ENCODE measurements around the gene CPXM1.

The CPXM1 gene

GRCh38 chr20:2839732-2840137, 39.3 kb upstream of the CPXM1 start:
- TF ChIP-seq CTCF (IDR thresholded peaks at IDR 0.05; ENCODE audit: extremely low read depth, missing control alignments): no peak
- DNase-seq (ENCODE audit: low spot score): no peak

GRCh38 chr20:2838847-2839671, 38.6 kb upstream of the CPXM1 start:
- no peak for TF ChIP-seq CTCF (IDR thresholded peaks at IDR 0.05; ENCODE audit: extremely low read depth, missing control alignments)
- no peak for DNase-seq (ENCODE audit: low spot score)

DNA sequence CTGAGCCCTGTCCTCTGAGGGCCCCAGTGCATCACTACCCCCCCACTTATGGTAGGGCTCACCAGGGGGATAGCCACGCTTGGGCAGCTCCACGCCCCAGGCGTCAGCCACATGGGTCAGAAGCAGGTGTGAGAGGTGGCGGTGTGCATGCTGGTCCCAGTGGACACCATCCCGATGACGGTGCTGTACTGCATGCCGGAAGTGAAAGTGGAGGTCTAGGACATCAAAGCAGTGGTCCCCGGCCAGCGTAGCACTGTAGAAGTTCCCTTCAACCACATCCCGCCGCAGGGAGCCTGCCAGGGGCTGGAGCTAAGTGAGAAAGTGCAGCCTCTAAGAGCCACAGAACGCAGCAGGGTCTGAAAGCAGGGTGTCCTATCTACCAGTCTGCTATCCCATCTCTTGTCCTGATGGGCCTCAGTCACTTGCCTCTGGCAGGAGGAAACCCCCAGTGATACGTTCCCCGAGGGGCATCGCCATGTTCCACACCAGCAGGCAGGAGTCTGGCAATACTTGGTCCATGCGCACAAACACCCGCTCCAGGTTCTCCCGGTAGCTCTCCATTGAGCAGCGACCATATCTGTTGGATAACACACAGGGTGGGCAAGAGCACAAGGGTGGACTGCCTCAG, 37.9 kb upstream of the CPXM1 start:
- TF ChIP-seq CTCF (IDR thresholded peaks at IDR 0.05; ENCODE audit: extremely low read depth, missing control alignments): no peak
- DNase-seq (ENCODE audit: low spot score): no peak

- no peak for DNase-seq (ENCODE audit: low spot score)
- no peak for TF ChIP-seq CTCF (IDR thresholded peaks at IDR 0.05; ENCODE audit: extremely low read depth, missing control alignments)
These were observed 37.0 kb upstream of the CPXM1 start for GRCh38 chr20:2837221-2837960.

DNA sequence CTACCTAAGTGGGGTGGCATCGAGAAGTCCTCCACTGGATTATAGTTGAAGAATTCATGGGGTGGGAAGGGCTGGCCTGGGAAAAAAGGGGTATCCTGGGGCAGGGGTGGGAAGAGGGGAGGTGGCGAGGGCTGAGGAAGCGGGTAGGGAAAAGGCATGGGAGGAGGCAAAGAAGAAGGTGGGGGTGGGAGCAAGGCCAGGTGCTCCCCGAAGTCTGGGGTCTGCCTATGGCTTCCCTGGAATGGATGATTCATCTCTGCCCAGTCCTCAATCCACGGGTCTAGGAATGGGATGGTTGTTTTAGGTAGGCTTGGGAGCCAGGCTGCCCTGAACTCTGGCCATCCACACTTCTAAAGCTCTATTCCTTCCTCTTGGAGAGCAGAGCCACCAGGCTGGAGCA, 35.6 kb upstream of the CPXM1 start:
- DNase-seq (ENCODE audit: low spot score): no peak
- no peak for TF ChIP-seq CTCF (IDR thresholded peaks at IDR 0.05; ENCODE audit: extremely low read depth, missing control alignments)

- TF ChIP-seq CTCF (IDR thresholded peaks at IDR 0.05; ENCODE audit: extremely low read depth, missing control alignments): no peak
- no peak for DNase-seq (ENCODE audit: low spot score)
These were observed 34.9 kb upstream of the CPXM1 start for GRCh38 chr20:2835331-2835796.
